Measurements from ENCODE around the gene MTARC1.
A peak's percentile ranks its signal among the peaks of the same experiment; 100 is the strongest.

GRCh38 chr1:220748089-220748934 is 38.4 kb upstream of the MTARC1 start, which contains the start of gene MTARC2:
- peak; percentile 20 for TF ChIP-seq YY1 (IDR thresholded peaks at IDR 0.05; ENCODE audit: insufficient read depth, insufficient read length)
- TF ChIP-seq SUZ12 (IDR thresholded peaks at IDR 0.05; ENCODE audit: extremely low read depth, insufficient read depth, insufficient read length), result no peak
- TF ChIP-seq ZNF274 (IDR thresholded peaks at IDR 0.05; ENCODE audit: low read depth, low read length), result no peak

Data from NT2/D1 (cell line).